ENCODE measurements around the gene ACTN3.

ACTN3 gene

GRCh38 chr11:66554602-66555001 is 7.9 kb downstream of the ACTN3 start:
- Histone ChIP-seq H3K36me3 (ENCODE audit: control insufficient read depth in 1 of 2, insufficient read depth in 2 of 2, low read length in 2 of 2) (no peaks in the 10 kb centered on the region), H3K27ac (ENCODE audit: low read depth, low read length) (no peak overlapping the region), H3K9me3 (ENCODE audit: control insufficient read depth in 1 of 2, low read length in 2 of 2) (no peaks in the 10 kb centered on the region), H3K4me1 (ENCODE audit: control insufficient read depth in 1 of 2, insufficient read depth in 2 of 2, low read length in 2 of 2) (peaks cover 0 to 4% of the 10 kb centered on the region in 2 donors), H3K9ac (ENCODE audit: low read depth in 1 of 2, low read length in 2 of 2) (no peak overlapping the region), H3K4me3 (ENCODE audit: low read depth in 1 of 2, low read length in 2 of 2) (no peak overlapping the region), H3K27me3 (ENCODE audit: control insufficient read depth in 1 of 2, insufficient read depth in 2 of 2, low read length in 2 of 2) (peaks cover 3 to 11% of the 10 kb centered on the region in 2 donors)

GRCh38 chr11:66555416-66555815 is 8.7 kb downstream of the ACTN3 start:
- Histone ChIP-seq H3K9ac (ENCODE audit: low read depth in 1 of 2, low read length in 2 of 2) (no peak overlapping the region), H3K4me3 (ENCODE audit: low read depth in 1 of 2, low read length in 2 of 2) (no peak overlapping the region), H3K27me3 (ENCODE audit: control insufficient read depth in 1 of 2, insufficient read depth in 2 of 2, low read length in 2 of 2) (peaks cover 3 to 11% of the 10 kb centered on the region in 2 donors), H3K9me3 (ENCODE audit: control insufficient read depth in 1 of 2, low read length in 2 of 2) (no peaks in the 10 kb centered on the region), H3K27ac (ENCODE audit: low read depth, low read length) (no peak overlapping the region), H3K4me1 (ENCODE audit: control insufficient read depth in 1 of 2, insufficient read depth in 2 of 2, low read length in 2 of 2) (peaks cover 0 to 4% of the 10 kb centered on the region in 2 donors), H3K36me3 (ENCODE audit: control insufficient read depth in 1 of 2, insufficient read depth in 2 of 2, low read length in 2 of 2) (no peaks in the 10 kb centered on the region)

- H3K27me3 ChIP-seq (ENCODE audit: control insufficient read depth in 1 of 2, insufficient read depth in 2 of 2, low read length in 2 of 2): peaks cover 3 to 11% of the 10 kb centered on the region in 2 donors
- H3K4me1 ChIP-seq (ENCODE audit: control insufficient read depth in 1 of 2, insufficient read depth in 2 of 2, low read length in 2 of 2): peaks cover 0 to 4% of the 10 kb centered on the region in 2 donors
- H3K27ac ChIP-seq (ENCODE audit: low read depth, low read length): no peak overlapping the region
- H3K9me3 ChIP-seq (ENCODE audit: control insufficient read depth in 1 of 2, low read length in 2 of 2): no peaks in the 10 kb centered on the region
- H3K36me3 ChIP-seq (ENCODE audit: control insufficient read depth in 1 of 2, insufficient read depth in 2 of 2, low read length in 2 of 2): no peaks in the 10 kb centered on the region
- H3K4me3 ChIP-seq (ENCODE audit: low read depth in 1 of 2, low read length in 2 of 2): no peak overlapping the region
- no peak overlapping the region for H3K9ac ChIP-seq (ENCODE audit: low read depth in 1 of 2, low read length in 2 of 2)
Measured at GRCh38 chr11:66556086-66556485, 9.4 kb downstream of the ACTN3 start.

- Histone ChIP-seq H3K9me3 (ENCODE audit: control insufficient read depth in 1 of 2, low read length in 2 of 2) (no peaks in the 10 kb centered on the region), H3K27me3 (ENCODE audit: control insufficient read depth in 1 of 2, insufficient read depth in 2 of 2, low read length in 2 of 2) (peaks cover 3 to 11% of the 10 kb centered on the region in 2 donors), H3K9ac (ENCODE audit: low read depth in 1 of 2, low read length in 2 of 2) (no peak overlapping the region), H3K27ac (ENCODE audit: low read depth, low read length) (no peak overlapping the region), H3K36me3 (ENCODE audit: control insufficient read depth in 1 of 2, insufficient read depth in 2 of 2, low read length in 2 of 2) (no peaks in the 10 kb centered on the region), H3K4me1 (ENCODE audit: control insufficient read depth in 1 of 2, insufficient read depth in 2 of 2, low read length in 2 of 2) (peaks cover 0 to 4% of the 10 kb centered on the region in 2 donors), H3K4me3 (ENCODE audit: low read depth in 1 of 2, low read length in 2 of 2) (no peak overlapping the region)
Measured at GRCh38 chr11:66557733-66558326, 11.1 kb downstream of the ACTN3 start.

- Histone ChIP-seq H3K4me3 (ENCODE audit: low read depth in 1 of 2, low read length in 2 of 2) (peak overlapping the region in 1 of 2 donors; percentile 8), H3K36me3 (ENCODE audit: control insufficient read depth in 1 of 2, insufficient read depth in 2 of 2, low read length in 2 of 2) (no peaks in the 10 kb centered on the region), H3K9me3 (ENCODE audit: control insufficient read depth in 1 of 2, low read length in 2 of 2) (no peaks in the 10 kb centered on the region), H3K27me3 (ENCODE audit: control insufficient read depth in 1 of 2, insufficient read depth in 2 of 2, low read length in 2 of 2) (peaks cover 3 to 11% of the 10 kb centered on the region in 2 donors), H3K4me1 (ENCODE audit: control insufficient read depth in 1 of 2, insufficient read depth in 2 of 2, low read length in 2 of 2) (peaks cover 0 to 4% of the 10 kb centered on the region in 2 donors), H3K27ac (ENCODE audit: low read depth, low read length) (no peak overlapping the region), H3K9ac (ENCODE audit: low read depth in 1 of 2, low read length in 2 of 2) (no peak overlapping the region)
Measured at GRCh38 chr11:66559142-66559865, 12.6 kb downstream of the ACTN3 start.

GRCh38 chr11:66559866-66560676 is 13.4 kb downstream of the ACTN3 start:
- Histone ChIP-seq H3K4me3 (ENCODE audit: low read depth in 1 of 2, low read length in 2 of 2) (no peak overlapping the region), H3K27me3 (ENCODE audit: control insufficient read depth in 1 of 2, insufficient read depth in 2 of 2, low read length in 2 of 2) (peaks cover 3 to 11% of the 10 kb centered on the region in 2 donors), H3K4me1 (ENCODE audit: control insufficient read depth in 1 of 2, insufficient read depth in 2 of 2, low read length in 2 of 2) (peaks cover 0 to 4% of the 10 kb centered on the region in 2 donors), H3K9ac (ENCODE audit: low read depth in 1 of 2, low read length in 2 of 2) (no peak overlapping the region), H3K36me3 (ENCODE audit: control insufficient read depth in 1 of 2, insufficient read depth in 2 of 2, low read length in 2 of 2) (no peaks in the 10 kb centered on the region), H3K9me3 (ENCODE audit: control insufficient read depth in 1 of 2, low read length in 2 of 2) (no peaks in the 10 kb centered on the region), H3K27ac (ENCODE audit: low read depth, low read length) (no peak overlapping the region)

GRCh38 chr11:66561178-66561974 is 14.7 kb downstream of the ACTN3 start:
- H3K4me3 ChIP-seq (ENCODE audit: low read depth in 1 of 2, low read length in 2 of 2): no peak overlapping the region
- H3K4me1 ChIP-seq (ENCODE audit: control insufficient read depth in 1 of 2, insufficient read depth in 2 of 2, low read length in 2 of 2): peaks cover 0 to 4% of the 10 kb centered on the region in 2 donors
- H3K9ac ChIP-seq (ENCODE audit: low read depth in 1 of 2, low read length in 2 of 2): no peak overlapping the region
- no peaks in the 10 kb centered on the region for H3K36me3 ChIP-seq (ENCODE audit: control insufficient read depth in 1 of 2, insufficient read depth in 2 of 2, low read length in 2 of 2)
- no peaks in the 10 kb centered on the region for H3K9me3 ChIP-seq (ENCODE audit: control insufficient read depth in 1 of 2, low read length in 2 of 2)
- H3K27ac ChIP-seq (ENCODE audit: low read depth, low read length): no peak overlapping the region
- H3K27me3 ChIP-seq (ENCODE audit: control insufficient read depth in 1 of 2, insufficient read depth in 2 of 2, low read length in 2 of 2): peaks cover 3 to 11% of the 10 kb centered on the region in 2 donors

GRCh38 chr11:66561975-66562248 is 15.2 kb downstream of the ACTN3 start:
- H3K27me3 ChIP-seq (ENCODE audit: control insufficient read depth in 1 of 2, insufficient read depth in 2 of 2, low read length in 2 of 2): peaks cover 4 to 11% of the 10 kb centered on the region in 2 donors
- no peak overlapping the region for H3K4me3 ChIP-seq (ENCODE audit: low read depth in 1 of 2, low read length in 2 of 2)
- no peaks in the 10 kb centered on the region for H3K9me3 ChIP-seq (ENCODE audit: control insufficient read depth in 1 of 2, low read length in 2 of 2)
- H3K9ac ChIP-seq (ENCODE audit: low read depth in 1 of 2, low read length in 2 of 2): no peak overlapping the region
- no peaks in the 10 kb centered on the region for H3K36me3 ChIP-seq (ENCODE audit: control insufficient read depth in 1 of 2, insufficient read depth in 2 of 2, low read length in 2 of 2)
- H3K4me1 ChIP-seq (ENCODE audit: control insufficient read depth in 1 of 2, insufficient read depth in 2 of 2, low read length in 2 of 2): peaks cover 0 to 4% of the 10 kb centered on the region in 2 donors
- no peak overlapping the region for H3K27ac ChIP-seq (ENCODE audit: low read depth, low read length)

- H3K27ac ChIP-seq (ENCODE audit: low read depth, low read length): no peak overlapping the region
- H3K9me3 ChIP-seq (ENCODE audit: control insufficient read depth in 1 of 2, low read length in 2 of 2): no peaks in the 10 kb centered on the region
- H3K4me3 ChIP-seq (ENCODE audit: low read depth in 1 of 2, low read length in 2 of 2): no peak overlapping the region
- no peak overlapping the region for H3K9ac ChIP-seq (ENCODE audit: low read depth in 1 of 2, low read length in 2 of 2)
- H3K36me3 ChIP-seq (ENCODE audit: control insufficient read depth in 1 of 2, insufficient read depth in 2 of 2, low read length in 2 of 2): no peaks in the 10 kb centered on the region
- H3K4me1 ChIP-seq (ENCODE audit: control insufficient read depth in 1 of 2, insufficient read depth in 2 of 2, low read length in 2 of 2): peaks cover 0 to 4% of the 10 kb centered on the region in 2 donors
- H3K27me3 ChIP-seq (ENCODE audit: control insufficient read depth in 1 of 2, insufficient read depth in 2 of 2, low read length in 2 of 2): peaks cover 8 to 11% of the 10 kb centered on the region in 2 donors
Measured at GRCh38 chr11:66562275-66562674, 15.6 kb downstream of the ACTN3 start.
